ENCODE data around the gene ZDHHC16. TPM values are rescaled to one million over a fixed set of nuclear protein-coding genes. Genes with fewer than 3 reads are reported as not detected.
"Not testable (repeated sequence)": the region's sequence is repeated elsewhere in the genome, so short reads cannot be mapped to it uniquely, and the experiment has no call there.

ZDHHC16 gene
- total RNA-seq, 1 donor from 2014 or later = 53.7 TPM

GRCh38 chr10:97406064-97406463 lies 39.9 kb upstream of the ZDHHC16 start:
- Mint-ChIP-seq H3K4me3 (no peak overlapping the region), H3K36me3 (no peaks in the 10 kb centered on the region)

GRCh38 chr10:97406483-97406882 lies 39.5 kb upstream of the ZDHHC16 start:
- not testable (repeated sequence) for DNase-seq (ENCODE audit: extremely low spot score, unreplicated experiment); H3K36me3 Mint-ChIP-seq; H3K9me3 Mint-ChIP-seq; H3K4me3 Mint-ChIP-seq; H3K27ac Mint-ChIP-seq; H3K27me3 Mint-ChIP-seq; H3K4me1 Mint-ChIP-seq (ENCODE audit: unreplicated experiment)

More at GRCh38 chr10:97406064-97406463, 39.9 kb upstream of the ZDHHC16 start:
- H3K9me3 Mint-ChIP-seq = no peaks in the 10 kb centered on the region
- TF ChIP-seq, protein P1, sequence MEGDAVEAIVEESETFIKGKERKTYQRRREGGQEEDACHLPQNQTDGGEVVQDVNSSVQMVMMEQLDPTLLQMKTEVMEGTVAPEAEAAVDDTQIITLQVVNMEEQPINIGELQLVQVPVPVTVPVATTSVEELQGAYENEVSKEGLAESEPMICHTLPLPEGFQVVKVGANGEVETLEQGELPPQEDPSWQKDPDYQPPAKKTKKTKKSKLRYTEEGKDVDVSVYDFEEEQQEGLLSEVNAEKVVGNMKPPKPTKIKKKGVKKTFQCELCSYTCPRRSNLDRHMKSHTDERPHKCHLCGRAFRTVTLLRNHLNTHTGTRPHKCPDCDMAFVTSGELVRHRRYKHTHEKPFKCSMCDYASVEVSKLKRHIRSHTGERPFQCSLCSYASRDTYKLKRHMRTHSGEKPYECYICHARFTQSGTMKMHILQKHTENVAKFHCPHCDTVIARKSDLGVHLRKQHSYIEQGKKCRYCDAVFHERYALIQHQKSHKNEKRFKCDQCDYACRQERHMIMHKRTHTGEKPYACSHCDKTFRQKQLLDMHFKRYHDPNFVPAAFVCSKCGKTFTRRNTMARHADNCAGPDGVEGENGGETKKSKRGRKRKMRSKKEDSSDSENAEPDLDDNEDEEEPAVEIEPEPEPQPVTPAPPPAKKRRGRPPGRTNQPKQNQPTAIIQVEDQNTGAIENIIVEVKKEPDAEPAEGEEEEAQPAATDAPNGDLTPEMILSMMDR (conservative IDR thresholded peaks at IDR 0.05) = no peak
- no peaks in the 10 kb centered on the region for H3K27me3 Mint-ChIP-seq
- H3K27ac Mint-ChIP-seq = no peak overlapping the region
- H3K4me1 Mint-ChIP-seq (ENCODE audit: unreplicated experiment) = peaks cover 13% of the 10 kb centered on the region
- no peak for DNase-seq (ENCODE audit: extremely low spot score, unreplicated experiment)

DNA sequence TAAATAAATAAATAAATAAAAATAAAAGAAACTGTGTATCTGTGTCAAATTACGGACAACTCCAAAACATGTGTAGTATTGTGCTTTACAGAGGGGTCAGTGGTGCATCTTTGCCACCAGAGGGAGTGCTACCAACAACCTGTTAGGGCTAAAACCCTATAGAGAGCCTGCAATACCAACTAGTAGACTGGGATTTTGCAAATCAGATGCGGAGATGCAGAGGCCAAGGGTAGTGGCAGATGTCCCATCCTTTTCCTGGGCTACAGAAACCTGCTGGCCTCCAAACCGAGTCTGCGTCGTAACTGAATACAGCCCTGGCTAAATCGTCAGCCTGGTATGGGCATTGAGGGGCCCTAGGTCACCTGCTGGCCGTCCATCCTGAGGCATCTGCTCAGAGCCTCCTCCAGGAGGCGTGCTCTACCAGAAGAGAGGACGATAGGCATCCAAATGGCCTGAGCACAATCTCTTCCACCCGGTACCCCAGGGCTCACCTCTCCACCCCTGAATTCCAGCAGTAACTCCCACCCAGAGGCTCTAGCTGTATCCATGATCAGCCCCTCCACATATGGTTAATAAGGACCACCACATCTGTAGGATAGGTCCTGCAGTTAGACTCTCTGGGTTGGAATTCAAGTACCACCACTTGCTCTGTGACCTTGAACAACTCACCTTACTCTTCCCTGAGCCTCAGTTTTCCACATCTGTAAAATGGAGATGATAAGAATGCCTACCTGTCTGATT lies 38.6 kb upstream of the ZDHHC16 start:
- Mint-ChIP-seq H3K4me3 (peak overlapping the region; percentile 72), H3K4me1 (ENCODE audit: unreplicated experiment) (peaks cover 8% of the 10 kb centered on the region), H3K9me3 (no peaks in the 10 kb centered on the region), H3K27ac (peak overlapping the region; percentile 82), H3K36me3 (no peaks in the 10 kb centered on the region), H3K27me3 (no peaks in the 10 kb centered on the region)
- TF ChIP-seq, protein P1 (conservative IDR thresholded peaks at IDR 0.05) = peak; percentile 94
- DNase-seq (ENCODE audit: extremely low spot score, unreplicated experiment) = no peak

GRCh38 chr10:97407952-97408248 lies 38.1 kb upstream of the ZDHHC16 start:
- Mint-ChIP-seq H3K27ac (peak overlapping the region; percentile 82), H3K4me1 (ENCODE audit: unreplicated experiment) (peaks cover 12% of the 10 kb centered on the region), H3K27me3 (no peaks in the 10 kb centered on the region), H3K9me3 (no peaks in the 10 kb centered on the region), H3K4me3 (no peak overlapping the region), H3K36me3 (no peaks in the 10 kb centered on the region)
- TF ChIP-seq, protein P1 (conservative IDR thresholded peaks at IDR 0.05) = no peak
- DNase-seq (ENCODE audit: extremely low spot score, unreplicated experiment) = no peak

- peaks cover 16% of the 10 kb centered on the region for H3K4me1 Mint-ChIP-seq (ENCODE audit: unreplicated experiment)
- no peaks in the 10 kb centered on the region for H3K36me3 Mint-ChIP-seq
- no peaks in the 10 kb centered on the region for H3K27me3 Mint-ChIP-seq
- TF ChIP-seq, protein P1 (conservative IDR thresholded peaks at IDR 0.05) = no peak
- peak overlapping the region; percentile 79 for H3K27ac Mint-ChIP-seq
- no peak overlapping the region for H3K4me3 Mint-ChIP-seq
- H3K9me3 Mint-ChIP-seq = no peaks in the 10 kb centered on the region
- no peak for DNase-seq (ENCODE audit: extremely low spot score, unreplicated experiment)
Observed at GRCh38 chr10:97408496-97408992, 37.4 kb upstream of the ZDHHC16 start.

DNA sequence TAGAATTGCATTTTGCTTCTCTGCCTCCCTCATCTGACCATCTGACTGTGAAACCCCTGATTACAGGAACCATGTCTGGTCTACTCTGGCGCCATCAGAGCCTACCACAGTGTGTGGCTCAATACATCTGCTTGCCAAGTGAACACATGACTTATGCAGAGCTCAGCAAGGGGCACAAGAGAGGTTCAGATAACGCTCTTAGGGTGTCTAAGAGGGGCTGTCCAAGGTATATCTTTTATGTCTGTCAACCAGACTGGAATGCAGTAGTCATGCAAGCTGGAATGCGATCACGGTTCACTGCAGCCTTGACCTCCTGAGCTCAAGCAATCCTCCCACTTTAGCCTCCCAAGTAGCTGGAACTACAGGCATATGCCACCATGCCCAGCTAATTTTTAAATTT lies 34.6 kb upstream of the ZDHHC16 start:
- Mint-ChIP-seq H3K9me3 (no peaks in the 10 kb centered on the region), H3K27ac (peak overlapping the region; percentile 74), H3K27me3 (no peaks in the 10 kb centered on the region), H3K36me3 (no peaks in the 10 kb centered on the region), H3K4me1 (ENCODE audit: unreplicated experiment) (peaks cover 23% of the 10 kb centered on the region), H3K4me3 (no peak overlapping the region)
- DNase-seq (ENCODE audit: extremely low spot score, unreplicated experiment) = no peak
- TF ChIP-seq, protein P1 (conservative IDR thresholded peaks at IDR 0.05) = no peak
